Nephron progenitor cell (in vitro differentiated cells): ENCODE results near the gene ETFBKMT.

ENCODE experiments used
- DNase-seq: peaks from one replicate; pipeline ENCODE4 v3.0.0; 2021
- H3K27ac Mint-ChIP-seq: 2 replicates; pipeline ENCODE4 v1.8.0; 2021; ENCODE audit warnings: mild to moderate bottlenecking, moderate library complexity, mixed read lengths
- H3K27me3 Mint-ChIP-seq: 2 replicates; pipeline ENCODE4 v1.8.0; 2021; ENCODE audit warnings: mild to moderate bottlenecking, low read depth, mixed read lengths; ENCODE audit not compliant: poor library complexity
- H3K36me3 Mint-ChIP-seq: 2 replicates; pipeline ENCODE4 v1.8.0; 2021; ENCODE audit warnings: low read depth, mixed read lengths
- H3K4me1 Mint-ChIP-seq: 2 replicates; pipeline ENCODE4 v1.8.0; 2021; ENCODE audit warnings: mixed read lengths
- H3K4me3 Mint-ChIP-seq: 2 replicates; pipeline ENCODE4 v1.8.0; 2021; ENCODE audit warnings: mild to moderate bottlenecking, moderate library complexity, mixed read lengths
- H3K9me3 Mint-ChIP-seq: 2 replicates; pipeline ENCODE4 v1.8.0; 2021; ENCODE audit warnings: mild to moderate bottlenecking, moderate library complexity, mixed read lengths
- CTCF ChIP-seq: fragments of 200-600 bp; sonication (generic); IDR thresholded peaks from 2 replicates; pipeline ENCODE4 v1.5.0; 2021; ENCODE audit warnings: antibody characterized with exemption

Gene ETFBKMT

DNA sequence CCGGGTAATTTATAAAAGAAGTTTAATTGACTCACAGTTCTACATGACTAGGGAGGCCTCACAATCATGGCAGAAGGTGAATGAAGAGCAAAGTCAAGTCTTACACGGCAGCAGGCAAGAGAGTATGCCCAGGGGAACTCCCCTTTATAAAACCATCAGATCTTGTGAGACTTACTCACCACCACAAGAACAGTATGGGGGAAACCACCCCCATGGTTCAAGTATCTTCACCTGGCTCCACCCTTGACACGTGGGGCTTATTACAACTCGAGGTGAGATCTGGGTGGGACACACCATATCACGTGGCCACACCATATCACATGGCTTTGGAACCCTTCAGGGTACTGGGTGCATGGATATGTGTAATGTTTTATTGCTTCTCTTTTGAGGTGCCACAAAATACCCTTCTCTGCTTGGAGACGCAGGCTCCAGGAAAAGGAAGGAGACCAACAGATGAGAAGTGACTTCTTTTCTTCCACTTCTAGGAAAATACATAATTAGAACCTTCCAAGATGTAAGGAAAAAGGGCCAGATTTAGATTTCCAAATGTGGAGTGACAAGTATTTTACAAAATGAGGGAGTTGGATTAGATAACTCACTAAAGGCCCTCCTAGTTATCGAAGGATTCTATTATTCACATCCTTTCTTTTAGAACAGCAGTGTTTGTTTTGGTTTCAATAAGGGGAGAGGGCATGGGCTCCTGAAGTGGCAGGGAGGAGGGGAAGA lies 33.1 kb upstream of the ETFBKMT start:
- Mint-ChIP-seq H3K27ac (no peak overlapping the region), H3K9me3 (no peaks in the 10 kb centered on the region), H3K4me3 (no peak overlapping the region), H3K36me3 (no peaks in the 10 kb centered on the region), H3K27me3 (peaks cover 4% of the 10 kb centered on the region), H3K4me1 (peaks cover 46% of the 10 kb centered on the region)
- no peak for DNase-seq
- no peak for TF ChIP-seq CTCF

- H3K27me3 Mint-ChIP-seq: peaks cover 4% of the 10 kb centered on the region
Observed at GRCh38 chr12:31627456-31628054, 31.9 kb upstream of the ETFBKMT start.

DNA sequence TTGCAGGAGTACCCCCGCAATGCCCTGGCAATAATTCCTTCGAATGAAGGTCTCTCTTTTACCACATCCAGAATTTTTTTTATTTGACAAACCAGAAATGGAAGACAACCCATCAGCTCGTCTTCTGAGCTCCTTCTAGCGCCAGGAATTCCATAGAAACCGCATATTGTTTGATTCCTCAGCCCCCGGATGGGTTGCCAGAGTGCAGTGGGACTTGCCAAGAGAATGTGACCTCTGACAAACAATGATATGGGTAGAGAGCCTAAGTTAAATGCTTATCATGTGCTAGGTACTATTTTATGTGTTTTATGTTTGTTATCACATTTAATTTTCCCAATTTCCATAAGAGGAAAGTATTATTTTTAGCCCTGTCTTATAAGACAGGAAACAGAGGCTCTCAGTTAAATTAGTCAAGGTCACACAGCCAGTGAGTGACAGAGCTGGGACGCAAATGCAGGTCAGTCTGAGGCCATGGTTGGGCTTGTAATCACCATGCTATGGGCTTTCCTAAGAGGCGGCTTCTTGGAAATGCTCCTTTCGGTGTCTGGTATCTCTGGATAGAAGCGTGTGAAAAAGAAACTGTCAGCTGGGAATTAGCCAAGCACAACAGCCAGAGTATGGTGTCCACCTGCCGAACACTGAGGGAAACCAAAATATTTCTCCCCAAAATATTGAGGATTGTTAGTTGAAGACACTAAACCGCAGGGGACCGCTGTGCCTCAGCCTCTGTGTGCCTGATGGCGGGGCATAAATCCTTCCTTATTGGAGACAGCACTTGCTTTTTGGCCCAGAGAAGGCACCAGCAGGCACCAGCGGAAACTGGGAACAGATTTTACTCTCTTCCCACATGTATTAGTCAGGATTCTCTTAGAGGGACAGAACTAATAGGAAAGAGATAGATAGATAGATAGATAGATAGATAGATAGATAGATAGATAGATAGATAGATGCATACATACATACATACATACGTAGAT lies 29.4 kb upstream of the ETFBKMT start:
- H3K4me3 Mint-ChIP-seq: peak overlapping the region; percentile 46
- no peak for TF ChIP-seq CTCF
- H3K27me3 Mint-ChIP-seq: peaks cover 4% of the 10 kb centered on the region
- no peaks in the 10 kb centered on the region for H3K36me3 Mint-ChIP-seq
- peak; percentile 22 for DNase-seq
- peaks cover 64% of the 10 kb centered on the region for H3K4me1 Mint-ChIP-seq
- H3K27ac Mint-ChIP-seq: peak overlapping the region; percentile 95
- H3K9me3 Mint-ChIP-seq: no peaks in the 10 kb centered on the region

More at GRCh38 chr12:31627456-31628054, 31.9 kb upstream of the ETFBKMT start:
- H3K4me3 Mint-ChIP-seq: no peak overlapping the region
- no peak for DNase-seq
- H3K27ac Mint-ChIP-seq: peak overlapping the region; percentile 68
- no peak for TF ChIP-seq CTCF
- H3K36me3 Mint-ChIP-seq: no peaks in the 10 kb centered on the region
- H3K4me1 Mint-ChIP-seq: peaks cover 57% of the 10 kb centered on the region
- no peaks in the 10 kb centered on the region for H3K9me3 Mint-ChIP-seq

- Mint-ChIP-seq H3K4me1 (peaks cover 62% of the 10 kb centered on the region), H3K27ac (peak overlapping the region; percentile 95)
Observed at GRCh38 chr12:31631023-31631724, 28.3 kb upstream of the ETFBKMT start.

More at GRCh38 chr12:31631023-31631724, 28.3 kb upstream of the ETFBKMT start:
- Mint-ChIP-seq H3K4me3 (no peak overlapping the region), H3K9me3 (no peaks in the 10 kb centered on the region), H3K27me3 (peaks cover 4% of the 10 kb centered on the region), H3K36me3 (no peaks in the 10 kb centered on the region)
- no peak for DNase-seq
- no peak for TF ChIP-seq CTCF
